ENCODE results near the gene OLIG1. TPM values are rescaled to one million over a fixed set of nuclear protein-coding genes. Genes with fewer than 3 reads are reported as not detected.

Gene OLIG1
- total and polyA plus RNA-seq, 10 of the 15 experiments (the other 5 are each of a cell fraction or from before 2014, with no cell fraction given) = not detected

DNA sequence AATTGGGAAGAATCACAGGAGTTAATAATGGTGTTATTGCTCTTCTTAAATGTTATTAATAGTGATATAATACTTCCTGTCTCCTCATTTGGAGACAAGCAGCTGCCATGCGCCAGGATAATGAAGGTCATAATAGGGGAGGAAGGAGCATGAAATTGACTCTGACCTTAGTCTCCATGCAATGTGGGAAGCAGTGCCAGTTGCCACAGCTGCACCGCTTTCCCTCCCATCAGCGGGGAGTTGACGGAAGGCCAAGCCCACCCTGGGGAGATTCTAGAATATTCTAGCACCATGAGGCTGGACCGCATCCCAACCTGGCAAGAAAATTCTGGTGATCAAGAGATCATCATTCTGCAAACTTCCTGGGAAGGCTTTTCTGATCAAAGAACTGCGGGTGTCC is 11.0 kb upstream of the OLIG1 start:
- CTCF ChIA-PET = no interaction called here
- SMC1A ChIA-PET (ENCODE audit: uncharacterized antibody, unreplicated experiment) = interaction anchor here (0.6 kb wide), 1 partner anchor 509 kb away, joined by 3 read pairs; no protein-coding TSS in a partner anchor
- FAIRE-seq (no peak), ATAC-seq (no peak), DNase-seq (ENCODE audit: low read depth, low spot score) (no peak)
- Histone ChIP-seq H3K9ac (ENCODE audit: control insufficient read depth, insufficient read depth, low read length) (no peak overlapping the region), H3K4me1 (ENCODE audit: control insufficient read depth, insufficient read depth, low read length) (no peaks in the 10 kb centered on the region), H3K4me3 (no peak overlapping the region), H3K79me2 (ENCODE audit: control insufficient read depth, insufficient read depth, low read length) (no peaks in the 10 kb centered on the region), H3K27ac (ENCODE audit: control insufficient read depth, insufficient read depth) (no peak overlapping the region), H3K9me3 (replicated peaks; ENCODE audit: control insufficient read depth, insufficient read depth, low read length) (no peaks in the 10 kb centered on the region), H2AFZ (ENCODE audit: control insufficient read depth, low read depth, low read length) (no peak overlapping the region), H3K27me3 (replicated peaks in 1 of 2; ENCODE audit: control insufficient read depth in 2 of 2, insufficient read depth in 2 of 2, low read length in 1 of 2) (no peaks in the 10 kb centered on the region; a peak in 2 of 4 replicates), H4K20me1 (ENCODE audit: control insufficient read depth, insufficient read depth) (no peaks in the 10 kb centered on the region), H3K4me2 (ENCODE audit: control insufficient read depth, insufficient read depth) (no peak overlapping the region), H3K36me3 (ENCODE audit: control insufficient read depth in 2 of 2, insufficient read depth in 2 of 2, low read length in 1 of 2) (no peaks in the 10 kb centered on the region)
- BruUV-seq (replicated peaks) = no TSS peak
- POLR2A ChIA-PET = no interaction called here
- RAD21 ChIA-PET (ENCODE audit: unreplicated experiment) = no interaction called here
- in situ Hi-C loops (cut with MboI) = no loop called here
- WGBS (ENCODE audit: insufficient coverage, insufficient replicate concordance, low lambda C conversion rate, missing lambda C conversion rate) = 67% methylated on average over 6 of the region's 6 CpGs
- intact Hi-C loops (cut with micrococcal nuclease; ENCODE audit: unreplicated experiment) = no loop called here
- TF ChIP-seq, protein P1, sequence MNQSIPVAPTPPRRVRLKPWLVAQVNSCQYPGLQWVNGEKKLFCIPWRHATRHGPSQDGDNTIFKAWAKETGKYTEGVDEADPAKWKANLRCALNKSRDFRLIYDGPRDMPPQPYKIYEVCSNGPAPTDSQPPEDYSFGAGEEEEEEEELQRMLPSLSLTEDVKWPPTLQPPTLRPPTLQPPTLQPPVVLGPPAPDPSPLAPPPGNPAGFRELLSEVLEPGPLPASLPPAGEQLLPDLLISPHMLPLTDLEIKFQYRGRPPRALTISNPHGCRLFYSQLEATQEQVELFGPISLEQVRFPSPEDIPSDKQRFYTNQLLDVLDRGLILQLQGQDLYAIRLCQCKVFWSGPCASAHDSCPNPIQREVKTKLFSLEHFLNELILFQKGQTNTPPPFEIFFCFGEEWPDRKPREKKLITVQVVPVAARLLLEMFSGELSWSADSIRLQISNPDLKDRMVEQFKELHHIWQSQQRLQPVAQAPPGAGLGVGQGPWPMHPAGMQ (IDR thresholded peaks at IDR 0.05; ENCODE audit: borderline replicate concordance) = no peak
- TF ChIP-seq CHD4 (IDR thresholded peaks at IDR 0.05) (no peak), SPI1 (IDR thresholded peaks at IDR 0.05; ENCODE audit: borderline replicate concordance, insufficient read depth, low read depth, low read length) (no peak), KLF5 (IDR thresholded peaks at IDR 0.05; ENCODE audit: partially characterized antibody) (no peak), RELA (IDR thresholded peaks at IDR 0.05; ENCODE audit: borderline replicate concordance, partially characterized antibody) (no peak), TARDBP (IDR thresholded peaks at IDR 0.05; ENCODE audit: borderline replicate concordance) (no peak), ZNF274 (IDR thresholded peaks at IDR 0.05; ENCODE audit: insufficient read depth, insufficient read length) (no peak), NFYA (IDR thresholded peaks at IDR 0.05; ENCODE audit: borderline replicate concordance, low read depth, low read length) (no peak), RCOR1 (conservative IDR thresholded peaks at IDR 0.05; ENCODE audit: low read depth, low read length) (no peak), PML (IDR thresholded peaks at IDR 0.05; ENCODE audit: low read length) (no peak), PKNOX1 (IDR thresholded peaks at IDR 0.05) (no peak), CEBPB (IDR thresholded peaks at IDR 0.05; ENCODE audit: borderline replicate concordance in 1 of 2, low read depth in 2 of 2, low read length in 2 of 2) (no peak), POLR2AphosphoS5 (IDR thresholded peaks at IDR 0.05; ENCODE audit: low read length) (no peak), CBFB (IDR thresholded peaks at IDR 0.05; ENCODE audit: low read depth) (no peak), TAF1 (IDR thresholded peaks at IDR 0.05; ENCODE audit: borderline replicate concordance, low read depth, low read length) (no peak), SMC3 (IDR thresholded peaks at IDR 0.05; ENCODE audit: borderline replicate concordance, low read length) (no peak), BHLHE40 (IDR thresholded peaks at IDR 0.05; ENCODE audit: borderline replicate concordance in 1 of 2, low read depth in 2 of 2, low read length in 1 of 2) (no peak), SKIL (IDR thresholded peaks at IDR 0.05; ENCODE audit: low read depth, poor library complexity, severe bottlenecking) (no peak)
- TF ChIP-seq, protein P2, sequence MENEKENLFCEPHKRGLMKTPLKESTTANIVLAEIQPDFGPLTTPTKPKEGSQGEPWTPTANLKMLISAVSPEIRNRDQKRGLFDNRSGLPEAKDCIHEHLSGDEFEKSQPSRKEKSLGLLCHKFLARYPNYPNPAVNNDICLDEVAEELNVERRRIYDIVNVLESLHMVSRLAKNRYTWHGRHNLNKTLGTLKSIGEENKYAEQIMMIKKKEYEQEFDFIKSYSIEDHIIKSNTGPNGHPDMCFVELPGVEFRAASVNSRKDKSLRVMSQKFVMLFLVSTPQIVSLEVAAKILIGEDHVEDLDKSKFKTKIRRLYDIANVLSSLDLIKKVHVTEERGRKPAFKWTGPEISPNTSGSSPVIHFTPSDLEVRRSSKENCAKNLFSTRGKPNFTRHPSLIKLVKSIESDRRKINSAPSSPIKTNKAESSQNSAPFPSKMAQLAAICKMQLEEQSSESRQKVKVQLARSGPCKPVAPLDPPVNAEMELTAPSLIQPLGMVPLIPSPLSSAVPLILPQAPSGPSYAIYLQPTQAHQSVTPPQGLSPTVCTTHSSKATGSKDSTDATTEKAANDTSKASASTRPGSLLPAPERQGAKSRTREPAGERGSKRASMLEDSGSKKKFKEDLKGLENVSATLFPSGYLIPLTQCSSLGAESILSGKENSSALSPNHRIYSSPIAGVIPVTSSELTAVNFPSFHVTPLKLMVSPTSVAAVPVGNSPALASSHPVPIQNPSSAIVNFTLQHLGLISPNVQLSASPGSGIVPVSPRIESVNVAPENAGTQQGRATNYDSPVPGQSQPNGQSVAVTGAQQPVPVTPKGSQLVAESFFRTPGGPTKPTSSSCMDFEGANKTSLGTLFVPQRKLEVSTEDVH (IDR thresholded peaks at IDR 0.05; ENCODE audit: low read depth, partially characterized antibody) = no peak
